IMR-90 (cell line): ENCODE data around the gene ZDHHC14. TPM values are rescaled to one million over a fixed set of nuclear protein-coding genes. Genes with fewer than 3 reads are reported as not detected.
A peak's percentile ranks its signal among the peaks of the same experiment; 100 is the strongest.

Source experiments
- ATAC-seq: fragments of 200-7000 bp; cut with Tn5 transposase; 2 replicates; pipeline ENCODE4 v1.9.1; 2020; ENCODE audit warnings: low read depth, mild to moderate bottlenecking, moderate library complexity
- BruUV-seq: library from RNA; stranded (reverse); fragments of 400-500 nt; replicated peaks from 2 replicates; lab custom pipeline; 2021; lab: Mats Ljungman, UMichigan
- CTCF ChIA-PET: fragments of 300-600 bp; formaldehyde crosslinking; extraction: SDS; loops from one replicate; lab custom pipeline; 2021; ENCODE audit warnings: antibody characterized with exemption; lab: Yijun Ruan, JAX
- POLR2A ChIA-PET: fragments of 300-600 bp; sonication (Branson Sonifier 250); formaldehyde crosslinking; loops from one replicate; lab custom pipeline; 2022; ENCODE audit warnings: antibody characterized with exemption; ENCODE audit not compliant: unreplicated experiment; lab: Charles Lee
- DNase-seq: peaks from one replicate; pipeline ENCODE4 v3.0.0; 2013
- H2AFZ ChIP-seq: replicated peaks from 2 replicates; pipeline ENCODE3; 2013; ENCODE audit warnings: low read length, mild to moderate bottlenecking; ENCODE audit not compliant: poor library complexity
- H2AK5ac ChIP-seq: 2 replicates; pipeline ENCODE4 v1.6.1; 2013; ENCODE audit warnings: low read depth, low read length, inconsistent platforms
- H2AK9ac ChIP-seq: replicated peaks from 2 replicates; pipeline ENCODE3; 2013; ENCODE audit warnings: mild to moderate bottlenecking, low read depth, low read length, moderate library complexity; ENCODE audit not compliant: poor library complexity
- H2BK120ac ChIP-seq: 2 replicates; pipeline ENCODE4 v1.6.1; 2013; ENCODE audit warnings: low read depth, low read length, inconsistent platforms
- H2BK15ac ChIP-seq: 3 replicates; pipeline ENCODE4 v1.6.1; 2013; ENCODE audit warnings: low read depth, low read length, inconsistent platforms
- H2BK20ac ChIP-seq: 2 replicates; pipeline ENCODE4 v1.6.1; 2013; ENCODE audit warnings: low read depth, mild to moderate bottlenecking, inconsistent platforms, low read length, moderate library complexity
- H2BK5ac ChIP-seq: 2 replicates; pipeline ENCODE4 v1.6.1; 2013; ENCODE audit warnings: mild to moderate bottlenecking, low read depth, low read length, inconsistent platforms; ENCODE audit not compliant: poor library complexity, severe bottlenecking
- H3K14ac ChIP-seq: replicated peaks from 2 replicates; pipeline ENCODE4 v1.6.1; 2013; ENCODE audit warnings: low read depth, low read length, inconsistent platforms
- H3K18ac ChIP-seq: 2 replicates; pipeline ENCODE4 v1.6.1; 2013; ENCODE audit warnings: low read depth, low read length, control low read depth
- H3K23ac ChIP-seq: 2 replicates; pipeline ENCODE4 v1.6.1; 2013; ENCODE audit warnings: low read depth, low read length, inconsistent platforms
- H3K27ac ChIP-seq: 2 replicates; pipeline ENCODE4 v1.5.1; 2013; ENCODE audit warnings: mild to moderate bottlenecking, control low read depth, low read length; ENCODE audit not compliant: insufficient read depth
- H3K27me3 ChIP-seq: 2 replicates; pipeline ENCODE4 v1.6.1; 2013; ENCODE audit warnings: low read length; ENCODE audit not compliant: control insufficient read depth, insufficient read depth
- H3K36me3 ChIP-seq: 2 replicates; pipeline ENCODE4 v1.6.1; 2013; ENCODE audit warnings: low read length, mixed read lengths; ENCODE audit not compliant: control insufficient read depth, insufficient read depth
- H3K4ac ChIP-seq: 2 replicates; pipeline ENCODE4 v1.6.1; 2013; ENCODE audit warnings: low read depth, low read length, inconsistent platforms
- H3K4me1 ChIP-seq: 2 replicates; pipeline ENCODE4 v1.6.1; 2013; ENCODE audit warnings: low read length, mixed read lengths; ENCODE audit not compliant: control insufficient read depth, insufficient read depth
- H3K4me2 ChIP-seq: 2 replicates; pipeline ENCODE4 v1.6.1; 2013; ENCODE audit warnings: low read depth, mild to moderate bottlenecking, control low read depth, low read length, moderate library complexity
- H3K4me3 ChIP-seq: 2 replicates; pipeline ENCODE4 v1.5.1; 2013; ENCODE audit warnings: low read depth, mild to moderate bottlenecking, control low read depth, low read length, moderate library complexity; ENCODE audit not compliant: insufficient read depth
- H3K56ac ChIP-seq: 2 replicates; pipeline ENCODE4 v1.6.1; 2013; ENCODE audit warnings: low read length, inconsistent platforms; ENCODE audit not compliant: insufficient read depth; ENCODE audit errors: extremely low read depth
- H3K79me1 ChIP-seq, 2 experiments: 2 replicates each; pipeline ENCODE4 v1.6.1; 2013; ENCODE audit warnings: low read length in 2 of 2, inconsistent platforms in 1 of 2, low read depth in 1 of 2
- H3K9ac ChIP-seq: 2 replicates; pipeline ENCODE4 v1.6.1; 2013; ENCODE audit warnings: low read depth, low read length, control low read depth
- H3K9me1 ChIP-seq: 2 replicates; pipeline ENCODE4 v1.6.1; 2013; ENCODE audit warnings: low read length, inconsistent platforms; ENCODE audit not compliant: insufficient read depth
- H3K9me3 ChIP-seq: 2 replicates; pipeline ENCODE4 v1.6.1; 2013; ENCODE audit warnings: low read length; ENCODE audit not compliant: control insufficient read depth, insufficient read depth
- H4K20me1 ChIP-seq: 2 replicates; pipeline ENCODE4 v1.6.1; 2013; ENCODE audit warnings: low read length, inconsistent platforms; ENCODE audit not compliant: insufficient read depth
- H4K5ac ChIP-seq: 2 replicates; pipeline ENCODE4 v1.6.1; 2013; ENCODE audit warnings: mild to moderate bottlenecking, low read depth, low read length, control low read depth
- H4K8ac ChIP-seq, 2 experiments: 2 replicates each; pipeline ENCODE4 v1.6.1; 2013; ENCODE audit warnings: low read depth in 2 of 2, low read length in 2 of 2, control low read depth in 1 of 2, inconsistent platforms in 1 of 2
- H4K91ac ChIP-seq: 2 replicates; pipeline ENCODE4 v1.6.1; 2013; ENCODE audit warnings: low read depth, low read length, inconsistent platforms; ENCODE audit not compliant: insufficient read depth
- CEBPB ChIP-seq: IDR thresholded peaks from 2 replicates; pipeline ENCODE4 v1.6.1; 2012; ENCODE audit warnings: low read depth, low read length, improper control_type of control experiment
- RAD21 ChIP-seq: IDR thresholded peaks from 2 replicates; pipeline ENCODE4 v1.6.1; 2012; ENCODE audit warnings: low read length, improper control_type of control experiment
- WGBS, 2 experiments: methylation state at CpG; one replicate each; pipeline versions ENCODE4 v1.1.5 to v1.1.7; 2013; ENCODE audit warnings: missing lambda C conversion rate in 2 of 2; ENCODE audit not compliant: insufficient read length in 1 of 2; ENCODE audit errors: extremely low coverage in 2 of 2; 5-methylcytosine and 5-hydroxymethylcytosine counted together
- dilution Hi-C: fragments of 300-500 bp; cut with HindIII; formaldehyde crosslinking; loops from one replicate; pipeline ENCODE4 v1.14.3; 2018; ENCODE audit warnings: low sequenced_read_pairs; ENCODE audit not compliant: unreplicated experiment
- in situ Hi-C: fragments of 300-500 bp; cut with MboI; formaldehyde crosslinking; loops from 3 replicates; pipeline ENCODE4 v1.14.3; 2019; ENCODE audit warnings: low sequenced_read_pairs, inconsistent platforms, mixed read lengths
- intact Hi-C: fragments of 100-400 bp; cut with micrococcal nuclease; formaldehyde crosslinking; loops from 2 replicates; pipeline ENCODE4 v1.10.0; 2022
- polyA plus RNA-seq, 3 experiments: library from polyadenylated mRNA; depleted of rRNA; stranded (reverse); fragments of >200 nt; gene quantifications; 2 replicates each; pipeline ENCODE4 v1.2.3, GENCODE V29; 2012; ENCODE audit warnings: low replicate concordance in 1 of 3
- total RNA-seq: library from RNA; depleted of rRNA; stranded (reverse); fragments of >200 nt; gene quantifications from 2 replicates; pipeline ENCODE4 v1.2.3, GENCODE V29; 2012

The ZDHHC14 gene
- total and polyA plus RNA-seq, 2 of the 4 experiments (the other 2 are of a cell fraction): 0.90 to 2.0 TPM

DNA sequence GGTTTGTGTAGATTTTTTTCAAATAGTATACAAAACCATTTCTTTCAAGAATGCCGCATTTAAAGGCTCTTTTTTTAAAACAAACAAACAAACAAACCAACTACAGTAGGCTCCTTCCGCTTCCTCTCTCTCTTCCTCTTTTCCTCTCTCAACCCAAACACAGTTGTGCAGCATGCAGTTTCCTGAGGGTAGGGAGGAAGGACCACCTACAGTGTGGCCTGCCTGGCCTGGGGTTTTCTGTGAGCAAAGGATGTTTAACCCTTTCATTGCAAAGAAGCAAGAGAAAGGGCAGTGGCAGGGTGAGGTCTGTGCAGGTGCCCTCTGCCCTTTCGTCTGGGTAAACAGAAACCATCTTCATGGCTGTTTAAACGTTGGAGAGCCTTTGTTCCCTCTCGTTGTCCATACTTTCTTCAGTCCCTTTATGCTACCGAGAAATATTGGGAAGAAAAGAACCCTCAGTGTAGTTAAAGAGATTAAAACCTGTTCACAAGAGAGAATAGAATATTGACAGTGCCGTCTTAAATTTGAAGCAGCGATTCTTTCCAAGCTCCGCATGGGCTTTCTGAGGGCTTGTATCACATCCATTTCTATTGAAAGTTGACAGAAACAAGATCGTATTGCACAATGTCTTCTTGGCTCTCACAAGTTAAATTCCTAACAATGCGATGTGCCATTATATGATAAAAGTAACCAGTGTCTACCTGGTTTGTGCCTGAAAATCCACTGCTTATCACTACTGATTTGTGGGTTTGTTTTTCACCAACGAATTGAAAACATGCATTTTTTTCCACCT is 226.5 kb downstream of the ZDHHC14 start:
- H2AK5ac ChIP-seq: no peak overlapping the region
- H3K56ac ChIP-seq: no peak overlapping the region
- no peak overlapping the region for H3K23ac ChIP-seq
- no peaks in the 10 kb centered on the region for H3K36me3 ChIP-seq
- no peak overlapping the region for H2AK9ac ChIP-seq
- no peak overlapping the region for H2BK5ac ChIP-seq
- H2BK20ac ChIP-seq: no peak overlapping the region
- peaks cover 6% of the 10 kb centered on the region; the same call in 1 of the 2 replicates for H3K4me1 ChIP-seq
- no peak overlapping the region for H3K14ac ChIP-seq
- BruUV-seq: no TSS peak
- peaks cover 6% of the 10 kb centered on the region; the same call in 1 of the 2 replicates for H3K9me1 ChIP-seq
- no peak overlapping the region for H2AFZ ChIP-seq
- no peak overlapping the region for H3K4me2 ChIP-seq
- no peak overlapping the region for H4K5ac ChIP-seq
- no peak overlapping the region for H3K18ac ChIP-seq
- TF ChIP-seq CEBPB: peak; percentile 96
- TF ChIP-seq RAD21: no peak
- no peaks in the 10 kb centered on the region for H4K20me1 ChIP-seq
- intact Hi-C loops (no loop called here), in situ Hi-C loops (no loop called here), dilution Hi-C loops (no loop called here)
- ATAC-seq (no peak), DNase-seq (no peak)
- H2BK120ac ChIP-seq: no peak overlapping the region
- H2BK15ac ChIP-seq: no peak overlapping the region
- no peaks in the 10 kb centered on the region for H3K79me1 ChIP-seq
- H3K4me3 ChIP-seq: no peak overlapping the region
- no peak overlapping the region for H3K4ac ChIP-seq
- no peaks in the 10 kb centered on the region for H3K9me3 ChIP-seq
- H3K9ac ChIP-seq: no peak overlapping the region
- no peak overlapping the region for H4K91ac ChIP-seq
- H3K27ac ChIP-seq: no peak overlapping the region
- no peaks in the 10 kb centered on the region for H3K27me3 ChIP-seq
- no peak overlapping the region for H4K8ac ChIP-seq
- ChIA-PET POLR2A (no interaction called here), CTCF (no interaction called here)
- 74% methylated on average over 4 of the region's 12 CpGs; no CpG with 5 or more reads in 1 of the 2 experiments for WGBS, 2 experiments
